ENCODE data around the gene IGFL3.

Gene IGFL3

DNA sequence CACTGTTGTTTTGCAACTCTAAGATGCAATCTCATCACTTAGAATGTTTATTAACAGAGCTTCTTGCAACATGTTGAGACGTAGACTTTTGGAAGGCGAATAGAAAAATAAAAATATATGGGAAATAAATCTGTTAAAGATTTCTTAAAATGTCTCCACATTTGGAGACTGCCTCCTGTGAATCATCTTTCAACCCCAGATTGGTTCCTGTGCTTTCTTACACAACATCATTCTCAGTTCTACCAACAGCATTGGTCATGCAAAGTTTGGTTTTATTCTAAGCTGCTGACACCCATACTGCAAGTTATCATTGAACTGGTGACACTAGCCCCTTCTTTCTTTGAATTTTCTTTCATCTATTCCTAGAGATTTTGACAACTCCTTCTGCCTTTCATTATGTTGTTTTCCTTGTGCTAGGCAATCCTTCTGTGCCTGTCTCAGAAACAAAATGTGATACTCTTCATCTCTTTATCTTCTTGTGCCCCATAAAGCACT lies 1.6 kb upstream of the IGFL3 start:
- Histone ChIP-seq H3K4me2 (ENCODE audit: low read length) (no peak overlapping the region), H4K20me1 (ENCODE audit: control insufficient read depth, insufficient read depth, low read depth, low read length) (no peaks in the 10 kb centered on the region), H3K9me2 (replicated peaks; ENCODE audit: control insufficient read depth, low read length) (no peaks in the 10 kb centered on the region), H3F3A (ENCODE audit: control insufficient read depth, insufficient read depth) (no peaks in the 10 kb centered on the region), H3K79me2 (ENCODE audit: control insufficient read depth, low read length) (no peaks in the 10 kb centered on the region), H3K4me3 (ENCODE audit: low read length) (no peak overlapping the region), H3K9me3 (ENCODE audit: control insufficient read depth, insufficient read depth, low read length) (no peaks in the 10 kb centered on the region), H3K27me3 (ENCODE audit: control insufficient read depth, low read length) (peaks cover 37% of the 10 kb centered on the region), H3K27ac (ENCODE audit: low read depth, low read length) (no peak overlapping the region), H3K4me1 (ENCODE audit: control insufficient read depth, low read length) (no peaks in the 10 kb centered on the region), H3K36me3 (ENCODE audit: control insufficient read depth, low read length) (no peaks in the 10 kb centered on the region)
- TF ChIP-seq CTCF (IDR thresholded peaks at IDR 0.05; ENCODE audit: low read depth, low read length, poor library complexity, severe bottlenecking) (no peak), EZH2phosphoT487 (IDR thresholded peaks at IDR 0.05; ENCODE audit: borderline replicate concordance, low read length) (no peak)

DNA sequence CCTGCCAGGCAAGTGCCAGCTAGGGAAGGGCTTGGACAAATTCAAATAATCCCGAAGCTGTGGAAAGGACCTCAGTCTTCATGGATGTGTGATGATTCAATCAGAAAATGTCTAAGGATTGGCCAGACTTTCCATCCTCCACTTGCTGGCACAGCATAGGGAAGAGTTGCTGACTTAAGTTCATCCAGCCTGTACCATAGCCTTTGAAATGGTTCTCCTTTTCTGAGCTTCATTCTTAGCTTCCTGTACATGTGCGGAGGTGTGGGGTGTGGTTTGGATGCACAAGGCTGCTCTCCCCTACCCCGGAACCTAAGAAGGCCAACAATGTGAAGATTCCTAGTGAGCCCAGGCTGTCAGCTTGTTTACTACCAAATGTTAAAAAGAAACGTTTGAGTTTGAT lies 959 bp upstream of the IGFL3 start:
- no peaks in the 10 kb centered on the region for H3K36me3 ChIP-seq (ENCODE audit: control insufficient read depth, low read length)
- no peaks in the 10 kb centered on the region for H3K79me2 ChIP-seq (ENCODE audit: control insufficient read depth, low read length)
- no peak overlapping the region for H3K4me3 ChIP-seq (ENCODE audit: low read length)
- no peak overlapping the region for H3K27ac ChIP-seq (ENCODE audit: low read depth, low read length)
- H4K20me1 ChIP-seq (ENCODE audit: control insufficient read depth, insufficient read depth, low read depth, low read length): no peaks in the 10 kb centered on the region
- H3K4me2 ChIP-seq (ENCODE audit: low read length): no peak overlapping the region
- H3K9me2 ChIP-seq (replicated peaks; ENCODE audit: control insufficient read depth, low read length): no peaks in the 10 kb centered on the region
- H3F3A ChIP-seq (ENCODE audit: control insufficient read depth, insufficient read depth): no peaks in the 10 kb centered on the region
- no peaks in the 10 kb centered on the region for H3K9me3 ChIP-seq (ENCODE audit: control insufficient read depth, insufficient read depth, low read length)
- TF ChIP-seq EZH2phosphoT487 (IDR thresholded peaks at IDR 0.05; ENCODE audit: borderline replicate concordance, low read length): no peak
- TF ChIP-seq CTCF (IDR thresholded peaks at IDR 0.05; ENCODE audit: low read depth, low read length, poor library complexity, severe bottlenecking): no peak
- H3K27me3 ChIP-seq (ENCODE audit: control insufficient read depth, low read length): peaks cover 37% of the 10 kb centered on the region
- H3K4me1 ChIP-seq (ENCODE audit: control insufficient read depth, low read length): no peaks in the 10 kb centered on the region

- Histone ChIP-seq H4K20me1 (ENCODE audit: control insufficient read depth, insufficient read depth, low read depth, low read length) (no peaks in the 10 kb centered on the region), H3K36me3 (ENCODE audit: control insufficient read depth, low read length) (no peaks in the 10 kb centered on the region), H3K4me3 (ENCODE audit: low read length) (no peak overlapping the region), H3K27me3 (ENCODE audit: control insufficient read depth, low read length) (peaks cover 4% of the 10 kb centered on the region; the same call in 1 of the 2 replicates), H3K4me1 (ENCODE audit: control insufficient read depth, low read length) (no peaks in the 10 kb centered on the region), H3F3A (ENCODE audit: control insufficient read depth, insufficient read depth) (no peaks in the 10 kb centered on the region), H3K9me2 (replicated peaks; ENCODE audit: control insufficient read depth, low read length) (no peaks in the 10 kb centered on the region), H3K9me3 (ENCODE audit: control insufficient read depth, insufficient read depth, low read length) (no peaks in the 10 kb centered on the region), H3K79me2 (ENCODE audit: control insufficient read depth, low read length) (no peaks in the 10 kb centered on the region), H3K4me2 (ENCODE audit: low read length) (no peak overlapping the region), H3K27ac (ENCODE audit: low read depth, low read length) (no peak overlapping the region)
- no peak for TF ChIP-seq CTCF (IDR thresholded peaks at IDR 0.05; ENCODE audit: low read depth, low read length, poor library complexity, severe bottlenecking)
- TF ChIP-seq EZH2phosphoT487 (IDR thresholded peaks at IDR 0.05; ENCODE audit: borderline replicate concordance, low read length): no peak
These were observed 6.4 kb downstream of the IGFL3 start for GRCh38 chr19:46118136-46118535.
